OCI-LY1 (cell line): Measurements from ENCODE around the gene ADAMTS4.

ENCODE experiments used
- H2AFZ ChIP-seq: fragments of 200-600 bp; sonication (generic), shearing (Covaris generic); 2 replicates; pipeline ENCODE4 v1.6.0; 2014; ENCODE audit warnings: antibody characterized with exemption, mild to moderate bottlenecking, low read length
- H3F3A ChIP-seq: fragments of 200-600 bp; sonication (generic), shearing (Covaris generic); 2 replicates; pipeline ENCODE4 v1.6.0; 2014; ENCODE audit warnings: mild to moderate bottlenecking, antibody characterized with exemption, low read length, moderate library complexity; ENCODE audit not compliant: insufficient read depth
- H3K27ac ChIP-seq: fragments of 200-600 bp; sonication (generic); 2 replicates; pipeline ENCODE4 v1.5.1; 2014; ENCODE audit warnings: low read length, mixed run types, mild to moderate bottlenecking, low read depth; ENCODE audit not compliant: poor library complexity, severe bottlenecking
- H3K27me3 ChIP-seq: fragments of 200-600 bp; sonication (generic); 2 replicates; pipeline ENCODE4 v1.6.0; 2014; ENCODE audit warnings: antibody characterized with exemption, mild to moderate bottlenecking, low read length, moderate library complexity; ENCODE audit not compliant: insufficient read depth
- H3K36me3 ChIP-seq: fragments of 200-600 bp; sonication (generic); 2 replicates; pipeline ENCODE4 v1.6.1; 2014; ENCODE audit warnings: mild to moderate bottlenecking, antibody characterized with exemption, low read length, moderate library complexity, mixed read lengths; ENCODE audit not compliant: insufficient read depth
- H3K4me1 ChIP-seq: fragments of 200-600 bp; sonication (generic); 2 replicates; pipeline ENCODE4 v1.5.1; 2014; ENCODE audit warnings: mild to moderate bottlenecking, low read length, moderate library complexity; ENCODE audit not compliant: insufficient read depth, severe bottlenecking
- H3K4me2 ChIP-seq: fragments of 200-600 bp; sonication (generic), shearing (Covaris generic); 2 replicates; pipeline ENCODE4 v1.6.1; 2014; ENCODE audit warnings: low read length
- H3K4me3 ChIP-seq: fragments of 200-600 bp; sonication (generic); 2 replicates; pipeline ENCODE4 v1.5.1; 2014; ENCODE audit warnings: low read length, low read depth, mild to moderate bottlenecking, mixed read lengths; ENCODE audit not compliant: poor library complexity, severe bottlenecking
- H3K79me2 ChIP-seq: fragments of 200-600 bp; shearing (Covaris generic); 2 replicates; pipeline ENCODE4 v1.6.1; 2016; ENCODE audit warnings: mixed run types, low read length, mixed read lengths; ENCODE audit not compliant: insufficient read depth
- H3K9ac ChIP-seq: fragments of 200-600 bp; sonication (generic), shearing (Covaris generic); 2 replicates; pipeline ENCODE4 v1.6.1; 2014; ENCODE audit warnings: mild to moderate bottlenecking, low read length, mixed read lengths
- H3K9me2 ChIP-seq: fragments of 200-600 bp; sonication (generic), shearing (Covaris generic); 2 replicates; pipeline ENCODE4 v1.6.1; 2014; ENCODE audit warnings: low read depth, mild to moderate bottlenecking, low read length, mixed read lengths
- H3K9me3 ChIP-seq: fragments of 200-600 bp; shearing (Covaris generic); 2 replicates; pipeline ENCODE4 v1.6.1; 2014; ENCODE audit warnings: low read length, mixed read lengths
- H4K20me1 ChIP-seq: fragments of 200-600 bp; sonication (generic), shearing (Covaris generic); 2 replicates; pipeline ENCODE4 v1.6.0; 2016; ENCODE audit warnings: mild to moderate bottlenecking, low read length; ENCODE audit not compliant: insufficient read depth
- CTCF ChIP-seq: fragments of 200-600 bp; sonication (generic), shearing (Covaris generic); IDR thresholded peaks from 2 replicates; pipeline ENCODE4 v1.5.1; 2017; ENCODE audit warnings: mild to moderate bottlenecking, antibody characterized with exemption, low read length, moderate library complexity, mixed read lengths
- EZH2 ChIP-seq: fragments of 200-600 bp; sonication (generic), shearing (Covaris generic); IDR thresholded peaks from 2 replicates; pipeline ENCODE4 v1.8.0; 2017; ENCODE audit warnings: borderline replicate concordance, mixed run types, mild to moderate bottlenecking, antibody characterized with exemption, low read length, moderate library complexity, mixed read lengths

Gene ADAMTS4

GRCh38 chr1:161193561-161194235 lies 5.2 kb downstream of the ADAMTS4 start:
- H3K36me3 ChIP-seq: no peaks in the 10 kb centered on the region
- TF ChIP-seq EZH2 (no peak), CTCF (no peak)
- no peaks in the 10 kb centered on the region for H3K27me3 ChIP-seq

GRCh38 chr1:161192476-161193465 lies 6.1 kb downstream of the ADAMTS4 start:
- H2AFZ ChIP-seq: no peak overlapping the region
- no peak overlapping the region for H3K4me2 ChIP-seq

More at GRCh38 chr1:161193561-161194235, 5.2 kb downstream of the ADAMTS4 start:
- H3K27ac ChIP-seq: no peak overlapping the region
- no peak overlapping the region for H3K9ac ChIP-seq
- peaks cover 5% of the 10 kb centered on the region for H3K4me1 ChIP-seq
- no peaks in the 10 kb centered on the region for H3K9me2 ChIP-seq
- H3K79me2 ChIP-seq: no peaks in the 10 kb centered on the region
- no peak overlapping the region for H2AFZ ChIP-seq
- H4K20me1 ChIP-seq: no peaks in the 10 kb centered on the region
- H3K9me3 ChIP-seq: no peaks in the 10 kb centered on the region
- no peak overlapping the region for H3K4me2 ChIP-seq
- no peak overlapping the region for H3K4me3 ChIP-seq
- no peaks in the 10 kb centered on the region for H3F3A ChIP-seq

GRCh38 chr1:161191971-161192370 lies 6.9 kb downstream of the ADAMTS4 start:
- H3K27me3 ChIP-seq: no peaks in the 10 kb centered on the region
- no peak overlapping the region for H3K4me2 ChIP-seq
- H3K4me1 ChIP-seq: peaks cover 11% of the 10 kb centered on the region
- TF ChIP-seq EZH2 (no peak), CTCF (no peak)
- H4K20me1 ChIP-seq: no peaks in the 10 kb centered on the region
- H3K36me3 ChIP-seq: no peaks in the 10 kb centered on the region
- no peaks in the 10 kb centered on the region for H3F3A ChIP-seq
- no peak overlapping the region for H3K27ac ChIP-seq
- no peak overlapping the region for H3K4me3 ChIP-seq
- no peak overlapping the region for H3K9ac ChIP-seq
- H3K9me2 ChIP-seq: no peaks in the 10 kb centered on the region
- H2AFZ ChIP-seq: no peak overlapping the region
- no peaks in the 10 kb centered on the region for H3K9me3 ChIP-seq
- no peaks in the 10 kb centered on the region for H3K79me2 ChIP-seq

More at GRCh38 chr1:161192476-161193465, 6.1 kb downstream of the ADAMTS4 start:
- no peaks in the 10 kb centered on the region for H4K20me1 ChIP-seq
- no peak overlapping the region for H3K9ac ChIP-seq
- H3K4me3 ChIP-seq: no peak overlapping the region
- no peaks in the 10 kb centered on the region for H3K36me3 ChIP-seq
- H3K9me2 ChIP-seq: no peaks in the 10 kb centered on the region
- peaks cover 5% of the 10 kb centered on the region for H3K4me1 ChIP-seq
- no peaks in the 10 kb centered on the region for H3K79me2 ChIP-seq
- H3K27me3 ChIP-seq: no peaks in the 10 kb centered on the region
- no peaks in the 10 kb centered on the region for H3F3A ChIP-seq
- no peaks in the 10 kb centered on the region for H3K9me3 ChIP-seq
- H3K27ac ChIP-seq: no peak overlapping the region
- TF ChIP-seq CTCF: peak; percentile 95
- no peak for TF ChIP-seq EZH2
